H1 (cell line): ENCODE measurements around the gene PURA. TPM values are rescaled to one million over a fixed set of nuclear protein-coding genes. Genes with fewer than 3 reads are reported as not detected.

ENCODE experiments used
- NANOG ChIP-seq: IDR thresholded peaks from 2 replicates; pipeline ENCODE4 v1.6.1; 2011; ENCODE audit warnings: low read length, low read depth, mild to moderate bottlenecking, inconsistent platforms; ENCODE audit not compliant: insufficient read depth, poor library complexity, severe bottlenecking
- POLR2AphosphoS5 ChIP-seq: IDR thresholded peaks from 2 replicates; pipeline ENCODE4 v1.6.1; 2011; ENCODE audit warnings: low read depth, low read length
- RFX5 ChIP-seq: IDR thresholded peaks from 2 replicates; pipeline ENCODE4 v1.6.1; 2011; ENCODE audit warnings: low read depth, low read length, improper control_type of control experiment, borderline replicate concordance
- RXRA ChIP-seq: IDR thresholded peaks from 2 replicates; pipeline ENCODE4 v1.6.1; 2011; ENCODE audit warnings: low read depth, mild to moderate bottlenecking, low read length, moderate library complexity; ENCODE audit not compliant: insufficient read depth
- TCF12 ChIP-seq: IDR thresholded peaks from 2 replicates; pipeline ENCODE4 v1.6.1; 2011; ENCODE audit warnings: low read depth, mild to moderate bottlenecking, low read length
- YY1 ChIP-seq: IDR thresholded peaks from 2 replicates; pipeline ENCODE4 v1.6.1; 2011; ENCODE audit warnings: low read depth, mild to moderate bottlenecking, low read length
- polyA plus RNA-seq, 7 experiments: library from polyadenylated mRNA; depleted of rRNA in 3 of 7; stranded (reverse) in 5 of 7; unstranded in 2 of 7; fragments of >200 nt in 5 of 7; fragments of 200-250 nt in 2 of 7; gene quantifications; 1 replicate in 5 of 7; 2 replicates in 1 of 7; 4 replicates in 1 of 7; pipeline versions ENCODE4 v1.2.1 to v1.2.3, GENCODE V29; 2011 to 2013; ENCODE audit warnings: missing spikeins in 2 of 7, mixed read lengths in 2 of 7
- total RNA-seq: library from RNA; stranded (reverse); fragmentation: NEBNext Ultra II Directional; extraction: Animal tissue kit (Norgen Biotek cat#: 25700); gene quantifications from 2 replicates; pipeline ENCODE4 v1.2.1, GENCODE V29; 2021

The PURA gene
- total and polyA plus RNA-seq, 2 of the 8 experiments (the other 6 are each of a cell fraction or from before 2014, with no cell fraction given): 0.98 to 2.1 TPM

DNA sequence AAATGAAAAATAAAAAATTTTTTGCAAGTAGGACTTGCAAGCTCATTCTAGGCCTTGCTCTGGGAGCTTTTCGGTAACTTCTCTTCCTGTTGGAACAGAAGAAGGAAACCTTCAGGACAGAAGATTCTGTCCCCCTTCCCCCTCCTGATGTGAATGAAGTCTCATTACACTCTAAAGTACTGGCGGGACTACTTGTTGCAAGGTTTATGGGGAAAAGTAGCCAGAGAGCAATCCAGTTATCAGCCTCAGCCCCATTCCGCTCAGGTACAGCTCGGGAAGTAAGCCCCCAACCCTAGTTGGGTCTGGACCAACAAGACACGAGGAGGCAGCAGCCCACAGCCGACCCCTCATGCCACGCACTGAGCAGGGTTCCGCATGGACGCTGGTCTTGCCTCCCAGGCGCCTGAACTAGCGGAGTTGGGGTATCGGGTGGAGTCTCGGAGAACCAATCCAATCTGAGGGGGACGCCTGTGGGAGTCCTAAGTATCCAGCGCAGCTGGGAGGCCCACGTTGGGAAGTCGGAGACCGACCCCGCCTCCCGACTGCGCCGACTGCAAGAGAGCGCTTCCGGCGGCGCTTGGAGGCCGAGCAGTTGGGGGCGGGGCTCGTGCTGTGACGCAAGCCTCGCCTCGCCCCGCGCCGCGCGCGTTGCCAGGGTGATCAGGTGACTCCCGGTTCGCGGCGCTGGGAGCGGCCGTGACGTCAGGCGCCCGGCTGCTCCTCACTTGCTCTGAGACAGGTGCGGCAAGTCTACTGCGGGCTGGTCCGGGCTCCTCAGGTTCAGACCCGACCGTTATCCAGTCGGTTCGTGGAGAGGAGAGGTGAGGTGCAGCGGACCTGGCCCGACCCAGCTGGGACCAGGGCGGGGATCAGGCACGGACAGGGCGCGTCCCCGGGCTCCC, 60.8 kb downstream of the PURA start, which contains the start of gene CYSTM1 (continued):
- TF ChIP-seq RFX5 (no peak), NANOG (peak; percentile 11), POLR2AphosphoS5 (peak; percentile 88), RXRA (no peak), TCF12 (0 out of 2 replicates have a peak, but pooled peaks have one; percentile 38), YY1 (no peak)

Other genes with a start within 250 kb of the PURA start
- 0.21 and 0.54 TPM in 2 replicates for gene NRG2, start 70.8 kb upstream of the PURA start, total RNA-seq
- 0.27 and 0.49 TPM in 2 replicates for gene NRG2, start 70.8 kb upstream of the PURA start, polyA plus RNA-seq (2011; rRNA removed)
- gene IGIP, start 11.8 kb downstream of the PURA start, total RNA-seq: 0.33 and 0.69 TPM in 2 replicates
- 0.14 and 0.32 TPM in 2 replicates for gene IGIP, start 11.8 kb downstream of the PURA start, polyA plus RNA-seq (2011; rRNA removed)
- gene CYSTM1, start 61.1 kb downstream of the PURA start, total RNA-seq: 25.0 and 28.1 TPM in 2 replicates
- gene CYSTM1, start 61.1 kb downstream of the PURA start, polyA plus RNA-seq (2011; rRNA removed): 38.8 and 47.8 TPM in 2 replicates
- gene PFDN1, start 189.0 kb downstream of the PURA start, total RNA-seq: 52.6 and 53.0 TPM in 2 replicates
- gene PFDN1, start 189.0 kb downstream of the PURA start, polyA plus RNA-seq (2011; rRNA removed): 71.7 and 89.6 TPM in 2 replicates
- 2.5 and 2.8 TPM in 2 replicates for gene HBEGF, start 232.5 kb downstream of the PURA start, total RNA-seq
- gene HBEGF, start 232.5 kb downstream of the PURA start, polyA plus RNA-seq (2011; rRNA removed): 2.1 and 2.4 TPM in 2 replicates
- gene SLC4A9, start 246.1 kb downstream of the PURA start, total RNA-seq: 0.15 and 0.28 TPM in 2 replicates
- 0.15 and 0.24 TPM in 2 replicates for gene SLC4A9, start 246.1 kb downstream of the PURA start, polyA plus RNA-seq (2011; rRNA removed)